ENCODE measurements around the gene DARS1. TPM values are rescaled to one million over a fixed set of nuclear protein-coding genes. Genes with fewer than 3 reads are reported as not detected.

Gene DARS1
- polyA plus RNA-seq, 1 of the 3 experiments (the other 2 are of a cell fraction) = 52.2 TPM

GRCh38 chr2:135916207-135916606 is 69.2 kb downstream of the DARS1 start (continued):
- TF ChIP-seq ZBTB33 (IDR thresholded peaks at IDR 0.05; ENCODE audit: borderline replicate concordance, low read depth) = no peak

- no peak overlapping the region for H3K4me2 ChIP-seq
- no peak for DNase-seq
- CTCF ChIA-PET = interaction anchor here (0.5 to 7.3 kb wide), 39 partner anchors 8 to 925 kb away, joined by 3 to 158 read pairs (median 5); partner anchors contain the start of gene CXCR4
- no peaks in the 10 kb centered on the region for H3K9me3 ChIP-seq
- H2AFZ ChIP-seq (ENCODE audit: low read depth) = no peak overlapping the region
- no peak overlapping the region for H3K4me3 ChIP-seq (ENCODE audit: low read depth in 2 of 2, low read length in 1 of 2)
- peaks cover 34 to 52% of the 10 kb centered on the region in 2 experiments for H3K36me3 ChIP-seq (replicated peaks in 1 of 2; ENCODE audit: control insufficient read depth in 1 of 2, insufficient read depth in 2 of 2, low read length in 1 of 2)
- WGBS (ENCODE audit: low lambda C conversion rate) = 91% methylated on average over 3 of the region's 3 CpGs
- H3K27me3 ChIP-seq (ENCODE audit: insufficient read depth) = no peaks in the 10 kb centered on the region
- no peaks in the 10 kb centered on the region for H4K20me1 ChIP-seq (ENCODE audit: insufficient read depth)
- no peak for TF ChIP-seq ELF1 (IDR thresholded peaks at IDR 0.05)
- TF ChIP-seq TEAD4 (IDR thresholded peaks at IDR 0.05; ENCODE audit: borderline replicate concordance, insufficient read depth) = no peak
- TF ChIP-seq EP300 (IDR thresholded peaks at IDR 0.05; ENCODE audit: borderline replicate concordance in 1 of 2, low read depth in 1 of 2, low read length in 1 of 2) = no peak
- TF ChIP-seq IRF3 (IDR thresholded peaks at IDR 0.05; ENCODE audit: low read depth, low read length) = no peak
- TF ChIP-seq POLR2AphosphoS5 (IDR thresholded peaks at IDR 0.05; ENCODE audit: low read depth, low read length) = no peak
- TF ChIP-seq NRF1 (IDR thresholded peaks at IDR 0.05; ENCODE audit: low read depth, low read length) = no peak
- TF ChIP-seq USF2 (IDR thresholded peaks at IDR 0.05; ENCODE audit: borderline replicate concordance, low read depth, low read length) = no peak
- no peak for TF ChIP-seq REST (IDR thresholded peaks at IDR 0.05; ENCODE audit: low read depth, low read length)
- TF ChIP-seq FOSL2 (IDR thresholded peaks at IDR 0.05; ENCODE audit: borderline replicate concordance, low read depth) = no peak
- no peak for TF ChIP-seq SMC3 (IDR thresholded peaks at IDR 0.05; ENCODE audit: low read depth, low read length)
- no peak for TF ChIP-seq TCF12 (IDR thresholded peaks at IDR 0.05)
- no peak for TF ChIP-seq USF1 (IDR thresholded peaks at IDR 0.05; ENCODE audit: borderline replicate concordance, low read depth)
- TF ChIP-seq FOXM1 (IDR thresholded peaks at IDR 0.05; ENCODE audit: low read depth) = no peak
- TF ChIP-seq JUND (IDR thresholded peaks at IDR 0.05) = no peak
- TF ChIP-seq RCOR1 (IDR thresholded peaks at IDR 0.05; ENCODE audit: low read length) = no peak
- no peak for TF ChIP-seq FOXJ3 (CRISPR knock-in tag; IDR thresholded peaks at IDR 0.05)
- no peak for TF ChIP-seq RFX5 (IDR thresholded peaks at IDR 0.05; ENCODE audit: low read length)
- TF ChIP-seq RXRA (IDR thresholded peaks at IDR 0.05; ENCODE audit: borderline replicate concordance, low read depth) = no peak
- TF ChIP-seq MAX (IDR thresholded peaks at IDR 0.05; ENCODE audit: low read depth) = no peak
- peaks cover 35% of the 10 kb centered on the region for H3F3A ChIP-seq (replicated peaks; ENCODE audit: insufficient read depth)
- H3K79me2 ChIP-seq (ENCODE audit: insufficient read depth) = no peaks in the 10 kb centered on the region
- no peak overlapping the region for H3K9ac ChIP-seq
- no peaks in the 10 kb centered on the region for H3K9me2 ChIP-seq
- POLR2A ChIA-PET = no interaction called here
- no peaks in the 10 kb centered on the region; a peak in 1 of 4 replicates for H3K4me1 ChIP-seq (ENCODE audit: control insufficient read depth in 1 of 2, insufficient read depth in 2 of 2, low read depth in 1 of 2, low read length in 1 of 2)
- H3K27ac ChIP-seq (ENCODE audit: low read depth in 2 of 2, low read length in 1 of 2) = no peak overlapping the region
These were observed 70.9 kb downstream of the DARS1 start for GRCh38 chr2:135914485-135914884.

Measured in SK-N-SH (cell line).